Spleen (tissue), 11 donors: Measurements from ENCODE around the gene IHH. TPM values are rescaled to one million over a fixed set of nuclear protein-coding genes. Genes with fewer than 3 reads are reported as not detected.

Experiments used
- DNase-seq: peaks from one replicate; pipeline ENCODE4 v3.0.0-alpha.2; 2020
- H3K27ac ChIP-seq, 8 donors: fragments of 200-600 bp; sonication (generic) in 7 of 8; 1 replicate in 4 of 8; 2 replicates in 4 of 8; pipeline versions ENCODE4 v1.5.0 to v1.8.0; 2016 to 2021; ENCODE audit warnings: inconsistent platforms in 4 of 8, mild to moderate bottlenecking in 4 of 8, moderate library complexity in 1 of 8
- H3K27me3 ChIP-seq, 7 donors: fragments of 200-600 bp; sonication (generic) in 6 of 7; replicated peaks in 1 of 7; 1 replicate in 4 of 7; 2 replicates in 3 of 7; pipeline versions ENCODE4 v1.5.0 to v1.8.0; 2016 to 2021; ENCODE audit warnings: inconsistent platforms in 3 of 7, mild to moderate bottlenecking in 1 of 7
- H3K36me3 ChIP-seq, 6 donors: fragments of 200-600 bp; sonication (generic) in 5 of 6; 1 replicate in 4 of 6; 2 replicates in 2 of 6; pipeline versions ENCODE4 v1.5.0 to v1.8.0; 2016 to 2021; ENCODE audit warnings: inconsistent platforms in 2 of 6
- H3K4me1 ChIP-seq, 6 donors: fragments of 200-600 bp; sonication (generic) in 5 of 6; 1 replicate in 3 of 6; 2 replicates in 3 of 6; pipeline versions ENCODE4 v1.5.0 to v1.8.0; 2016 to 2021; ENCODE audit warnings: inconsistent platforms in 3 of 6
- H3K4me3 ChIP-seq, 8 donors: fragments of 200-600 bp; sonication (generic) in 7 of 8; 1 replicate in 4 of 8; 2 replicates in 4 of 8; pipeline versions ENCODE4 v1.5.0 to v1.8.0; 2016 to 2021; ENCODE audit warnings: inconsistent platforms in 4 of 8, mild to moderate bottlenecking in 4 of 8, moderate library complexity in 2 of 8
- H3K9me3 ChIP-seq, 8 donors: fragments of 200-600 bp; sonication (generic) in 7 of 8; 1 replicate in 4 of 8; 2 replicates in 4 of 8; pipeline versions ENCODE4 v1.5.0 to v1.8.0; 2016 to 2021; ENCODE audit warnings: inconsistent platforms in 4 of 8
- POLR2A ChIP-seq, 3 donors: fragments of 450-650 bp; IDR thresholded peaks; one replicate each; pipeline ENCODE4 v1.5.1; 2017; ENCODE audit warnings: antibody characterized with exemption in 3 of 3, mild to moderate bottlenecking in 1 of 3
- POLR2AphosphoS5 ChIP-seq, 3 donors: sonication (generic); formaldehyde crosslinking; IDR thresholded peaks; one replicate each; pipeline ENCODE4 v1.5.1; 2017; ENCODE audit warnings: antibody characterized with exemption in 3 of 3
- WGBS, 5 donors: extraction: QIAGEN DNeasy Blood & Tissue Kit in 3 of 5; methylation state at CpG; one replicate each; pipeline versions ENCODE4 v1.1.5 to v1.1.7; 2013 to 2018; 5-methylcytosine and 5-hydroxymethylcytosine counted together
- intact Hi-C: fragments of 100-400 bp; cut with DNase I; formaldehyde crosslinking; loops from one replicate; pipeline ENCODE4 v1.15.0; 2023; ENCODE audit warnings: low total_unique reads
- polyA plus RNA-seq, 3 donors: library from polyadenylated mRNA; stranded (reverse); fragments of 200-250 nt; gene quantifications; one replicate each; pipeline ENCODE4 v1.2.1, GENCODE V29; 2013
- total RNA-seq, 7 donors: library from RNA; depleted of rRNA in 3 of 7; stranded (reverse); fragments of >200 nt in 3 of 7; fragmentation: NEBNext Ultra II Directional in 4 of 7; extraction: Animal tissue kit (Norgen Biotek cat#: 25700) in 4 of 7; gene quantifications; one replicate each; pipeline versions ENCODE4 v1.1.0 to v1.2.1, GENCODE V29; 2016 to 2021
- TF ChIP-seq, protein P1 (sequence below), 11 experiments: fragments of 200-600 bp in 7 of 11; fragments of 450-650 bp in 4 of 11; sonication (generic) in 4 of 11; IDR thresholded peaks in 8 of 11; conservative IDR thresholded peaks in 3 of 11; 1 replicate in 7 of 11; 2 replicates in 4 of 11; pipeline versions ENCODE4 v1.4.0 to v1.8.0; 2016 to 2021; ENCODE audit warnings: antibody characterized with exemption in 11 of 11, inconsistent platforms in 4 of 11, mild to moderate bottlenecking in 1 of 11
- donor health status: healthy with polysubstance abuse.
- donor health status: DM: no; HTN: no; CAD: no; lungs with moderate emphysema.
- donor health status: DM: no; HTN: no; CAD: no.
- donor health status: Bipolar disorder and iron deficiency.
- donor health status: healthy.
- donor health status: DM: no; HTN: no; CAD: no.
- donor health status: DM: yes; HTN: yes; CAD: no.

IHH gene
- total and polyA plus RNA-seq, 10 donors = 0.06 to 0.13 TPM; not detected in 8

DNA sequence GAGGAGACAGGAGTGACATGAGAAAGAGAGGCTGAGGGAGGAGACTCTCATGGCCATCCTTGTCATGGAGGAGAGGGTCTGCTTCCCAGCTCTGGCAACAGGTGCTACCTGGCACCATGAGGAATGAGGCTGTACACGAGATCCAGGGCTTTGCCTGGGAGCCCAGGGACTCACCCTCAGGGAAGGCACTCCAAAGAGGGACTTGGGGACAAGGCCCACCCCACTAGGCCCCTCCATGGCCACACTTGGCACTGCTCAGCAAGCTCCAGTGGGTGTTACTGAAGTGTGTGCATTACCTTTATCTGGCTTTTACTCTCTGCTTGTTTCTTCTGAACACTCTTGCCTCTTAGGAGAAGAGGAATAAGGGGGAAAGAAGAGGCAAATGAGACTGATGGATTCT, 22.1 kb downstream of the IHH start:
- peaks cover 0 to 97% (median 35%) of the 10 kb centered on the region in 7 donors for H3K27me3 ChIP-seq
- 0 to 18% (median 8%) methylated on average over 1 of the region's 1 CpG for WGBS, 5 donors
- peaks cover 0 to 8% (median 2%) of the 10 kb centered on the region in 6 donors for H3K4me1 ChIP-seq
- H3K9me3 ChIP-seq = no peaks in the 10 kb centered on the region
- intact Hi-C loops = no loop called here
- H3K27ac ChIP-seq = no peak overlapping the region
- no peaks in the 10 kb centered on the region for H3K36me3 ChIP-seq
- no peak for TF ChIP-seq POLR2AphosphoS5 (IDR thresholded peaks at IDR 0.05)
- TF ChIP-seq POLR2A (IDR thresholded peaks at IDR 0.05) = no peak
- TF ChIP-seq, protein P1, sequence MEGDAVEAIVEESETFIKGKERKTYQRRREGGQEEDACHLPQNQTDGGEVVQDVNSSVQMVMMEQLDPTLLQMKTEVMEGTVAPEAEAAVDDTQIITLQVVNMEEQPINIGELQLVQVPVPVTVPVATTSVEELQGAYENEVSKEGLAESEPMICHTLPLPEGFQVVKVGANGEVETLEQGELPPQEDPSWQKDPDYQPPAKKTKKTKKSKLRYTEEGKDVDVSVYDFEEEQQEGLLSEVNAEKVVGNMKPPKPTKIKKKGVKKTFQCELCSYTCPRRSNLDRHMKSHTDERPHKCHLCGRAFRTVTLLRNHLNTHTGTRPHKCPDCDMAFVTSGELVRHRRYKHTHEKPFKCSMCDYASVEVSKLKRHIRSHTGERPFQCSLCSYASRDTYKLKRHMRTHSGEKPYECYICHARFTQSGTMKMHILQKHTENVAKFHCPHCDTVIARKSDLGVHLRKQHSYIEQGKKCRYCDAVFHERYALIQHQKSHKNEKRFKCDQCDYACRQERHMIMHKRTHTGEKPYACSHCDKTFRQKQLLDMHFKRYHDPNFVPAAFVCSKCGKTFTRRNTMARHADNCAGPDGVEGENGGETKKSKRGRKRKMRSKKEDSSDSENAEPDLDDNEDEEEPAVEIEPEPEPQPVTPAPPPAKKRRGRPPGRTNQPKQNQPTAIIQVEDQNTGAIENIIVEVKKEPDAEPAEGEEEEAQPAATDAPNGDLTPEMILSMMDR (IDR thresholded peaks at IDR 0.05 in 8 of 11, conservative IDR thresholded peaks at IDR 0.05 in 3 of 11) = no peak
- H3K4me3 ChIP-seq = no peak overlapping the region
- DNase-seq = no peak

DNA sequence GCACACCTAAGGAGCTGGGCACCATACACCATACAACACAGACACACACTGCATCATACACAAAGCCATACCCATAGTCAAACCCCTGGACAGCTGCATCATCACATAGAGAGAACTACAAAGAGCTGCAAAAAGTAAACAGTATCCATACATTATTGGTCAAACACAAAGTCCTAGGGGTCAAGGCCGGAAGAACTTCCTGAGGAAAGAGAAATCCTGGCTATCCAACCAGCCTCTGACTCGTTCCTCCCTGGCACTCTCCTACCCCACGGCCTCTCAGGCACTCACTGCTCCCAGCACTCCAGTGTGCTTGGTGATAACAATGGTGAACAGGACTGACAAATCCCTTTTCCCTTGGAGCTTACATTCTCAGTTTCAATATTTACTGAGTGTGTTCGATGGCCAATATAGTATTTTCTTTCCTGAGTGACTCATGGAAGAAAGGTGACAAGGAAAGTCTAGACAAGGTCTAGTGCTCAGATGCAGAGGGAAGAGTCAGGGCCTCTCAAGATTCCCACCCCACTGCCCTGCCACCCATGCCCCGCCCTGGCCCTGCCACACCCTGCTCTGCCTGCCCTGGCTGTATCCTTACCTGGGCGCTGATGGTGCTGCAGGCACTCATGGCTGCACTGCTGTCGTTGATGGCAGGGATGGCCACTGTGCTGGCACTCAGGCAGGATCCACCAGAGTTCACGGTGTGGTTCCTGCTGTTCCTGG, 22.8 kb downstream of the IHH start:
- intact Hi-C loops = no loop called here

DNA sequence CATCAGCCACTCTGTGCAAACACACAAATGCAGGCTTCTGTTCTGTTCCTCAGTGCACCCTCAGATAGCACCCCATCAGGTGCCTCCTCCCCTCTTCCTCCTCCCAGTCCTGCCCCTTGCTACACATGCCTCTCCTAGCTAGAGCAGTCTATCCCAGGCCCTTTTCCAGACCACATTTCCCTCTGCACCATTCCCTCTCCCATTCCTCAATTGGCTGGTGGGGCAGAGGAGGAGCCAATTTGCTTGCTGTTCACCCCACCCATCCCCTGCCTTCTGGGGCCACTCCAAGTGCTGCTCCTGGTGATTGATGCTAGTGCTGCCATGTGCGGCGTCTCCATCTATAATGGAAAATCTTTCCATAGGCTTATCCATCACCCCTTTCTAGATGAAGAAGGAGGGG, 24.8 kb downstream of the IHH start:
- Histone ChIP-seq H3K36me3 (no peaks in the 10 kb centered on the region), H3K9me3 (no peaks in the 10 kb centered on the region), H3K27ac (no peak overlapping the region), H3K27me3 (peaks cover 0 to 96% (median 8%) of the 10 kb centered on the region in 7 donors), H3K4me3 (no peak overlapping the region), H3K4me1 (peaks cover 0 to under 1% (median 0%) of the 10 kb centered on the region in 6 donors)
- WGBS, 5 donors = 71 to 90% (median 80%) methylated on average over 2 of the region's 2 CpGs
- TF ChIP-seq POLR2A (IDR thresholded peaks at IDR 0.05) (no peak), POLR2AphosphoS5 (IDR thresholded peaks at IDR 0.05) (no peak)
- TF ChIP-seq, protein P1 (IDR thresholded peaks at IDR 0.05 in 8 of 11, conservative IDR thresholded peaks at IDR 0.05 in 3 of 11) = no peak
- intact Hi-C loops = no loop called here
- no peak for DNase-seq

More for the DNA sequence above, 22.8 kb downstream of the IHH start:
- no peaks in the 10 kb centered on the region for H3K9me3 ChIP-seq
- H3K4me1 ChIP-seq = peaks cover 0 to 8% (median 2%) of the 10 kb centered on the region in 6 donors
- no peak overlapping the region for H3K27ac ChIP-seq
- DNase-seq = no peak
- H3K36me3 ChIP-seq = no peaks in the 10 kb centered on the region
- TF ChIP-seq POLR2AphosphoS5 (IDR thresholded peaks at IDR 0.05) (no peak), POLR2A (IDR thresholded peaks at IDR 0.05) (no peak)
- TF ChIP-seq, protein P1 (IDR thresholded peaks at IDR 0.05 in 8 of 11, conservative IDR thresholded peaks at IDR 0.05 in 3 of 11) = no peak
- no peak overlapping the region for H3K4me3 ChIP-seq
- peaks cover 0 to 96% (median 28%) of the 10 kb centered on the region in 7 donors for H3K27me3 ChIP-seq
- 44 to 72% (median 57%) methylated on average over 8 of the region's 8 CpGs for WGBS, 5 donors

- intact Hi-C loops = no loop called here
- peaks cover 0 to 96% (median 12%) of the 10 kb centered on the region in 7 donors for H3K27me3 ChIP-seq
- no peak for DNase-seq
- no peak overlapping the region for H3K4me3 ChIP-seq
- 56 to 66% (median 60%) methylated on average over 6 of the region's 6 CpGs for WGBS, 5 donors
- no peak overlapping the region for H3K27ac ChIP-seq
- H3K4me1 ChIP-seq = no peaks in the 10 kb centered on the region
- no peaks in the 10 kb centered on the region for H3K36me3 ChIP-seq
- H3K9me3 ChIP-seq = no peaks in the 10 kb centered on the region
- TF ChIP-seq, protein P1 (IDR thresholded peaks at IDR 0.05 in 8 of 11, conservative IDR thresholded peaks at IDR 0.05 in 3 of 11) = no peak
- no peak for TF ChIP-seq POLR2AphosphoS5 (IDR thresholded peaks at IDR 0.05)
- no peak for TF ChIP-seq POLR2A (IDR thresholded peaks at IDR 0.05)
These were observed 25.9 kb downstream of the IHH start for GRCh38 chr2:219034823-219035222.
